NCI-H82 treated with DMSO at 0.1 percent for 48 hours (cell line): ENCODE data around the gene RAPGEF1.
"Not testable (repeated sequence)": the region's sequence is repeated elsewhere in the genome, so short reads cannot be mapped to it uniquely, and the experiment has no call there.

Source experiments
- DNase-seq: peaks from one replicate; lab custom pipeline; 2025; ENCODE audit not compliant: unreplicated experiment; lab: John Stamatoyannopoulos, UW

RAPGEF1 gene

GRCh38 chr9:131670247-131671132 is 69.4 kb downstream of the RAPGEF1 start:
- DNase-seq = no peak

- DNase-seq = no peak
Observed at GRCh38 chr9:131669269-131670157, 70.4 kb downstream of the RAPGEF1 start.

GRCh38 chr9:131668439-131669268 is 71.2 kb downstream of the RAPGEF1 start:
- no peak for DNase-seq

- DNase-seq = no peak
Observed at GRCh38 chr9:131668057-131668438, 71.8 kb downstream of the RAPGEF1 start.

- no peak for DNase-seq
Observed at GRCh38 chr9:131667576-131667975, 72.3 kb downstream of the RAPGEF1 start.

- no peak for DNase-seq
Observed at GRCh38 chr9:131666774-131667173, 73.1 kb downstream of the RAPGEF1 start.

GRCh38 chr9:131666029-131666428 is 73.8 kb downstream of the RAPGEF1 start:
- no peak for DNase-seq

GRCh38 chr9:131663288-131663687 is 76.6 kb downstream of the RAPGEF1 start:
- no peak for DNase-seq

- DNase-seq = not testable (repeated sequence)
Observed at GRCh38 chr9:131662289-131662621, 77.6 kb downstream of the RAPGEF1 start.

GRCh38 chr9:131661568-131662288 is 78.1 kb downstream of the RAPGEF1 start:
- DNase-seq = no peak

GRCh38 chr9:131660466-131661405 is 79.1 kb downstream of the RAPGEF1 start:
- no peak for DNase-seq

GRCh38 chr9:131658377-131659129 is 81.3 kb downstream of the RAPGEF1 start:
- no peak for DNase-seq

GRCh38 chr9:131657940-131658339 is 81.9 kb downstream of the RAPGEF1 start:
- DNase-seq = no peak

GRCh38 chr9:131657456-131657855 is 82.4 kb downstream of the RAPGEF1 start:
- no peak for DNase-seq

- DNase-seq = no peak
Observed at GRCh38 chr9:131657037-131657377, 82.9 kb downstream of the RAPGEF1 start.

- no peak for DNase-seq
Observed at GRCh38 chr9:131656356-131657036, 83.4 kb downstream of the RAPGEF1 start.

GRCh38 chr9:131654369-131654768 is 85.5 kb downstream of the RAPGEF1 start:
- DNase-seq = not testable (repeated sequence)

- no peak for DNase-seq
Observed at GRCh38 chr9:131651599-131651998, 88.3 kb downstream of the RAPGEF1 start.
